Vagina (tissue), 2 donors: ENCODE results near the gene PCDHA1. TPM values are rescaled to one million over a fixed set of nuclear protein-coding genes. Genes with fewer than 3 reads are reported as not detected.
A peak's percentile ranks its signal among the peaks of the same experiment; 100 is the strongest.

Experiments
- DNase-seq, 2 donors: peaks; one replicate each; pipeline ENCODE4 v3.0.0-alpha.2; 2017; ENCODE audit errors: extremely low spot score in 2 of 2
- H3K27ac ChIP-seq: fragments of 200-600 bp; sonication (generic); one replicate; pipeline ENCODE4 v1.5.1; 2019
- H3K27me3 ChIP-seq: fragments of 200-600 bp; sonication (generic); one replicate; pipeline ENCODE4 v1.5.1; 2019
- H3K36me3 ChIP-seq, 2 donors: fragments of 200-600 bp; sonication (generic); one replicate each; pipeline ENCODE4 v1.5.1; 2017 to 2019
- H3K4me1 ChIP-seq: fragments of 200-600 bp; sonication (generic); one replicate; pipeline ENCODE4 v1.5.1; 2019
- H3K4me3 ChIP-seq, 2 donors: fragments of 200-600 bp; sonication (generic); 1 replicate in 1 of 2; 2 replicates in 1 of 2; pipeline ENCODE4 v1.5.1; 2016 to 2019
- H3K9me3 ChIP-seq: fragments of 200-600 bp; sonication (generic); one replicate; pipeline ENCODE4 v1.5.1; 2019
- POLR2A ChIP-seq, 2 donors: fragments of 450-650 bp; IDR thresholded peaks; one replicate each; pipeline ENCODE4 v1.6.1; 2017; ENCODE audit warnings: antibody characterized with exemption in 2 of 2, mild to moderate bottlenecking in 2 of 2, moderate library complexity in 2 of 2
- POLR2AphosphoS5 ChIP-seq, 2 donors: sonication (generic); formaldehyde crosslinking; IDR thresholded peaks; one replicate each; pipeline ENCODE4 v1.9.0; 2017; ENCODE audit warnings: antibody characterized with exemption in 2 of 2, mild to moderate bottlenecking in 2 of 2, low read depth in 1 of 2; ENCODE audit not compliant: insufficient read depth in 1 of 2
- intact Hi-C: fragments of 100-400 bp; cut with DNase I; formaldehyde crosslinking; loops from one replicate; pipeline ENCODE4 v1.15.1; 2023
- total RNA-seq: library from RNA; depleted of rRNA; stranded (reverse); fragments of >200 nt; gene quantifications from one replicate; pipeline ENCODE4 v1.2.3, GENCODE V29; 2016
- TF ChIP-seq, protein P1 (sequence below), 3 experiments: fragments of 450-650 bp in 2 of 3; fragments of 200-600 bp in 1 of 3; sonication (generic) in 1 of 3; IDR thresholded peaks; one replicate each; pipeline ENCODE4 v1.5.1; 2017 to 2019; ENCODE audit warnings: antibody characterized with exemption in 3 of 3, mild to moderate bottlenecking in 2 of 3, moderate library complexity in 2 of 3

Gene PCDHA1
- total RNA-seq, 1 donor from 2014 or later: not detected

DNA sequence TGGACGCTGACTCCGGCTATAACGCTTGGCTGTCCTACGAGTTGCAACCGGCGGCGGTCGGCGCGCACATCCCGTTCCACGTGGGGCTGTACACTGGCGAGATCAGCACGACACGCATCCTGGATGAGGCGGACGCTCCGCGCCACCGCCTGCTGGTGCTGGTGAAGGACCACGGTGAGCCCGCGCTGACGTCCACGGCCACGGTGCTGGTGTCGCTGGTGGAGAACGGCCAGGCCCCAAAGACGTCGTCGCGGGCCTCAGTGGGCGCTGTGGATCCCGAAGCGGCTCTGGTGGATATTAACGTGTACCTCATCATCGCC, 91.3 kb downstream of the PCDHA1 start:
- no peak for DNase-seq
- no peak overlapping the region for H3K4me3 ChIP-seq
- no peaks in the 10 kb centered on the region for H3K36me3 ChIP-seq
- peaks cover 7% of the 10 kb centered on the region for H3K9me3 ChIP-seq
- intact Hi-C loops: no loop called here
- no peak overlapping the region for H3K27ac ChIP-seq
- H3K4me1 ChIP-seq: no peaks in the 10 kb centered on the region
- no peaks in the 10 kb centered on the region for H3K27me3 ChIP-seq
- TF ChIP-seq POLR2AphosphoS5 (IDR thresholded peaks at IDR 0.05; ENCODE audit: insufficient read depth in 1 of 2, low read depth in 1 of 2) (no peak), POLR2A (IDR thresholded peaks at IDR 0.05) (no peak)
- TF ChIP-seq, protein P1, sequence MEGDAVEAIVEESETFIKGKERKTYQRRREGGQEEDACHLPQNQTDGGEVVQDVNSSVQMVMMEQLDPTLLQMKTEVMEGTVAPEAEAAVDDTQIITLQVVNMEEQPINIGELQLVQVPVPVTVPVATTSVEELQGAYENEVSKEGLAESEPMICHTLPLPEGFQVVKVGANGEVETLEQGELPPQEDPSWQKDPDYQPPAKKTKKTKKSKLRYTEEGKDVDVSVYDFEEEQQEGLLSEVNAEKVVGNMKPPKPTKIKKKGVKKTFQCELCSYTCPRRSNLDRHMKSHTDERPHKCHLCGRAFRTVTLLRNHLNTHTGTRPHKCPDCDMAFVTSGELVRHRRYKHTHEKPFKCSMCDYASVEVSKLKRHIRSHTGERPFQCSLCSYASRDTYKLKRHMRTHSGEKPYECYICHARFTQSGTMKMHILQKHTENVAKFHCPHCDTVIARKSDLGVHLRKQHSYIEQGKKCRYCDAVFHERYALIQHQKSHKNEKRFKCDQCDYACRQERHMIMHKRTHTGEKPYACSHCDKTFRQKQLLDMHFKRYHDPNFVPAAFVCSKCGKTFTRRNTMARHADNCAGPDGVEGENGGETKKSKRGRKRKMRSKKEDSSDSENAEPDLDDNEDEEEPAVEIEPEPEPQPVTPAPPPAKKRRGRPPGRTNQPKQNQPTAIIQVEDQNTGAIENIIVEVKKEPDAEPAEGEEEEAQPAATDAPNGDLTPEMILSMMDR (IDR thresholded peaks at IDR 0.05): no peak

DNA sequence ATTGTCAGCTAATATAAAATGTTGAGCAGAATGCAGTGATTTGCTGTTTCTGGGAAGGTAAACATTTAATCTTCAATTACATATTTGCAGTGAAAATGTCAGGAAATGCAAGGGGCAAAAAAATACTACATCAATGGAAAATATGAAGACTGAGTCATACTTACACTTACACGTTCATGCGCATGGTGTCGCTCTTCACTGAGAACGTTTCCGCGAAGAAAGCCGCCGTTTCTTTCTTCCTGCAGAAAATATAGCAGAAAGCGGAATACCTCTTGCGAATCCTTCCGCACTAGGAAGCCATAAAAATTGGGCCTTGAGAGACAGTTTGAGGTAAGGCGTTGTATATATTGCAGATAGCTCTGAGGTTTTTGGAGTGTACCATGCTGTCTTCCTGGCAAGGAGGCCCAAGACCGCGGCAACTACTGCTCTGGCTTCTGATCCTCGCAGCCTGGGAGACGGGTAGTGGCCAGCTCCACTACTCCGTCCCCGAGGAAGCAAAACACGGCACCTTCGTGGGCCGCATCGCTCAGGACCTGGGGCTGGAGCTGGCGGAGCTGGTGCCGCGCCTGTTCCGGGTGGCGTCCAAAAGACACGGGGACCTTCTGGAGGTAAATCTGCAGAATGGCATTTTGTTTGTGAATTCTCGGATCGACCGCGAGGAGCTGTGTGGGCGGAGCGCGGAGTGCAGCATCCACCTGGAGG, 96.1 kb downstream of the PCDHA1 start, which contains the start of gene PCDHA13:
TSS of gene PCDHA13 (plus strand) at position 236 of the 702 bp plus-strand sequence. CDS start at position 381, 145 bp downstream.
- intact Hi-C loops: no loop called here
- Histone ChIP-seq H3K27ac (no peak within 1 kb of the TSS), H3K27me3 (no peaks in the 10 kb centered on the region)

DNA sequence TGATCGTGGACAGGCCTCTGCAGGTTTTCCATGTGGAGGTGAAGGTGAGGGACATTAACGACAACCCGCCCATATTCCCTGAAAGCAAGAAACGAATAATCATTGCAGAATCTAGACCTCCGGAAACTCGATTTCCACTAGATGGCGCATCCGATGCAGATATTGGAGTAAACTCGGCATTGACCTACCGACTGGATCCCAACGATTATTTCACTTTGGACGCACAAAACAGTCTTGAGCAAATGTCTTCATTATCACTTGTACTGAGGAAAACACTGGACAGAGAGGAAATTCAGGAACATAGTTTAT, 96.6 kb downstream of the PCDHA1 start:
- H3K36me3 ChIP-seq: no peaks in the 10 kb centered on the region
- peaks cover 9% of the 10 kb centered on the region for H3K9me3 ChIP-seq
- intact Hi-C loops: no loop called here
- no peaks in the 10 kb centered on the region for H3K4me1 ChIP-seq
- DNase-seq: no peak
- no peak overlapping the region for H3K27ac ChIP-seq
- H3K27me3 ChIP-seq: no peaks in the 10 kb centered on the region
- H3K4me3 ChIP-seq: peak overlapping the region in 1 of 2 donors; percentile 1
- TF ChIP-seq POLR2AphosphoS5 (IDR thresholded peaks at IDR 0.05; ENCODE audit: insufficient read depth in 1 of 2, low read depth in 1 of 2): no peak
- TF ChIP-seq, protein P1 (IDR thresholded peaks at IDR 0.05): no peak

More for the DNA sequence above, 96.1 kb downstream of the PCDHA1 start, which contains the start of gene PCDHA13:
- no peak for DNase-seq
- no peak for TF ChIP-seq POLR2AphosphoS5 (IDR thresholded peaks at IDR 0.05; ENCODE audit: insufficient read depth in 1 of 2, low read depth in 1 of 2)
- TF ChIP-seq, protein P1 (IDR thresholded peaks at IDR 0.05): no peak
- Histone ChIP-seq H3K9me3 (peaks cover 9% of the 10 kb centered on the region), H3K4me1 (no peaks in the 10 kb centered on the region), H3K36me3 (no peaks in the 10 kb centered on the region), H3K4me3 (peak within 1 kb of the TSS in 1 of 2 donors; percentile 1)

DNA sequence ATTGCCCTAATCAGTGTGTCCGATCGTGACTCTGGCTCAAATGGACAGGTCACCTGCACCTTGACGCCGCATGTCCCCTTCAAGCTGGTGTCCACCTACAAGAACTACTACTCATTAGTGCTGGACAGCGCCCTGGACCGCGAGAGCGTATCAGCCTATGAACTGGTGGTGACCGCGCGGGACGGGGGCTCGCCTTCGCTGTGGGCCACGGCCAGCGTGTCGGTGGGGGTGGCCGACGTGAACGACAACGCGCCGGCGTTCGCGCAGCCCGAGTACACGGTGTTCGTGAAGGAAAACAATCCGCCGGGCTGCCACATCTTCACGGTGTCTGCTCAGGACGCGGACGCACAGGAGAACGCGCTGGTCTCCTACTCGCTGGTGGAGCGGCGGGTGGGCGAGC, 97.4 kb downstream of the PCDHA1 start:
- H3K36me3 ChIP-seq: no peaks in the 10 kb centered on the region
- no peaks in the 10 kb centered on the region for H3K27me3 ChIP-seq
- H3K4me1 ChIP-seq: no peaks in the 10 kb centered on the region
- no peak for TF ChIP-seq POLR2A (IDR thresholded peaks at IDR 0.05)
- TF ChIP-seq POLR2AphosphoS5 (IDR thresholded peaks at IDR 0.05; ENCODE audit: insufficient read depth in 1 of 2, low read depth in 1 of 2): no peak
- TF ChIP-seq, protein P1 (IDR thresholded peaks at IDR 0.05): no peak
- no peak overlapping the region for H3K27ac ChIP-seq
- no peak overlapping the region for H3K4me3 ChIP-seq
- intact Hi-C loops: no loop called here
- peaks cover 9% of the 10 kb centered on the region for H3K9me3 ChIP-seq
- no peak for DNase-seq

DNA sequence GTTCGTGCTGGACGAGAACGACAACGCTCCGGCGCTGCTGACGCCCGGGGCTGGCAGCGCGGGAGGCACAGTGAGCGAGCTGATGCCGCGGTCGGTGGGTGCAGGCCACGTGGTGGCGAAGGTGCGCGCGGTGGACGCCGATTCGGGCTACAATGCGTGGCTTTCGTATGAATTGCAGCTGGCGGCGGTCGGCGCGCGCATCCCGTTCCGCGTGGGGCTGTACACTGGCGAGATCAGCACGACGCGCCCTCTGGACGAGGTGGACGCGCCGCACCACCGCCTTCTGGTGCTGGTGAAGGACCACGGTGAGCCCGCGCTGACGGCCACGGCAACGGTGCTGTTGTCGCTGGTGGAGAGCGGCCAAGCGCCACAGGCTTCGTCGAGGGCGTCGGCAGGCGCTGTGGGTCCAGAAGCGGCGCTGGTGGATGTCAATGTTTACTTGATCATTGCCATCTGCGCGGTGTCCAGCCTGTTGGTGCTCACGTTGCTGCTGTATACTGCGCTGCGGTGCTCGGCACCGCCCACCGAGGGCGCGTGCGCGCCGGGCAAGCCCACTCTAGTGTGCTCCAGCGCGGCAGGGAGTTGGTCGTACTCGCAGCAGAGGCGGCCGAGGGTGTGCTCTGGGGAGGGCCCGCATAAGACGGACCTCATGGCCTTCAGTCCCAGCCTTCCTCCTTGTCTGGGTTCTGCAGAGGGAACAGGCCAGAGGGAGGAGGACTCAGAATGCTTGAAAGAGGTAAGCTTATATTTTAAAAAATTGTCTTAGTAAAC, 98.2 kb downstream of the PCDHA1 start:
- H3K36me3 ChIP-seq: no peaks in the 10 kb centered on the region
- H3K27ac ChIP-seq: no peak overlapping the region
- intact Hi-C loops: no loop called here
- no peaks in the 10 kb centered on the region for H3K4me1 ChIP-seq
- H3K27me3 ChIP-seq: no peaks in the 10 kb centered on the region
- no peak for DNase-seq
- H3K9me3 ChIP-seq: peaks cover 9% of the 10 kb centered on the region
- H3K4me3 ChIP-seq: no peak overlapping the region
- TF ChIP-seq POLR2AphosphoS5 (IDR thresholded peaks at IDR 0.05; ENCODE audit: insufficient read depth in 1 of 2, low read depth in 1 of 2) (no peak), POLR2A (IDR thresholded peaks at IDR 0.05) (no peak)
- TF ChIP-seq, protein P1 (IDR thresholded peaks at IDR 0.05): no peak
